ENCODE results near the gene TET1. TPM values are rescaled to one million over a fixed set of nuclear protein-coding genes. Genes with fewer than 3 reads are reported as not detected.
"Not testable (repeated sequence)": the region's sequence is repeated elsewhere in the genome, so short reads cannot be mapped to it uniquely, and the experiment has no call there.

TET1 gene
- total RNA-seq, 1 experiment from 2014 or later = 2.4 TPM

DNA sequence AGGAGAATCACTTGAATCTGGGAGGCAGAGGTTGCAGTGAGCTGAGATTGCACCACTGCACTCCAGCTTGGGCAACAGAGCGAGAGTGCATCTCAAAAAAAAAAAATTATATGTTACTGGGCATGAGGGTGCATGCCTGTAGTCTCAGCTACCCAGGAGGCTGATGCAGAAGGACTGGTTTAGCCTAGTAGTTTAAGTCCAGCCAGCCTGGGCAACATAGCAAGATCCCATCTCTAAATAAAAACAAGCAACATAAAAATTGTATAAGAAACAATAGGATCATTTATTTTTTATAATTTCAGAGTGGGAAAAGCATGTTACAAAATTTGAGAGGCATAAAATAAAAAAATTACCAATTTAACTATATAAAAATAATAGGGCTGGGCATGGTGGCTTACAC, 145.4 kb downstream of the TET1 start:
- H4K20me1 ChIP-seq (ENCODE audit: insufficient read depth) = no peaks in the 10 kb centered on the region
- no peaks in the 10 kb centered on the region for H3K36me3 ChIP-seq (ENCODE audit: low read depth)
- intact Hi-C loops (cut with micrococcal nuclease; ENCODE audit: unreplicated experiment) = no loop called here
- no peak overlapping the region for H3K27ac ChIP-seq
- BruUV-seq (replicated peaks) = no TSS peak
- POLR2A ChIA-PET (ENCODE audit: unreplicated experiment) = no interaction called here
- CTCF ChIA-PET = no interaction called here
- TF ChIP-seq, protein P1, sequence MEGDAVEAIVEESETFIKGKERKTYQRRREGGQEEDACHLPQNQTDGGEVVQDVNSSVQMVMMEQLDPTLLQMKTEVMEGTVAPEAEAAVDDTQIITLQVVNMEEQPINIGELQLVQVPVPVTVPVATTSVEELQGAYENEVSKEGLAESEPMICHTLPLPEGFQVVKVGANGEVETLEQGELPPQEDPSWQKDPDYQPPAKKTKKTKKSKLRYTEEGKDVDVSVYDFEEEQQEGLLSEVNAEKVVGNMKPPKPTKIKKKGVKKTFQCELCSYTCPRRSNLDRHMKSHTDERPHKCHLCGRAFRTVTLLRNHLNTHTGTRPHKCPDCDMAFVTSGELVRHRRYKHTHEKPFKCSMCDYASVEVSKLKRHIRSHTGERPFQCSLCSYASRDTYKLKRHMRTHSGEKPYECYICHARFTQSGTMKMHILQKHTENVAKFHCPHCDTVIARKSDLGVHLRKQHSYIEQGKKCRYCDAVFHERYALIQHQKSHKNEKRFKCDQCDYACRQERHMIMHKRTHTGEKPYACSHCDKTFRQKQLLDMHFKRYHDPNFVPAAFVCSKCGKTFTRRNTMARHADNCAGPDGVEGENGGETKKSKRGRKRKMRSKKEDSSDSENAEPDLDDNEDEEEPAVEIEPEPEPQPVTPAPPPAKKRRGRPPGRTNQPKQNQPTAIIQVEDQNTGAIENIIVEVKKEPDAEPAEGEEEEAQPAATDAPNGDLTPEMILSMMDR (conservative IDR thresholded peaks at IDR 0.05) = no peak
- TF ChIP-seq EZH2 (IDR thresholded peaks at IDR 0.05; ENCODE audit: low read depth) = no peak
- H3K9me2 ChIP-seq (ENCODE audit: insufficient read depth) = no peaks in the 10 kb centered on the region
- H3K79me2 ChIP-seq (ENCODE audit: low read depth) = no peaks in the 10 kb centered on the region
- no peaks in the 10 kb centered on the region; the same call in 1 of the 2 replicates for H3K9me3 ChIP-seq (ENCODE audit: insufficient read depth, low read depth)
- H3K4me3 ChIP-seq = no peak overlapping the region
- no peak overlapping the region for H3K4me2 ChIP-seq
- no peaks in the 10 kb centered on the region for H3K27me3 ChIP-seq (ENCODE audit: insufficient read depth, low read depth)
- H3F3A ChIP-seq (ENCODE audit: insufficient read depth, low read depth) = peaks cover 6% of the 10 kb centered on the region; the same call in 1 of the 2 replicates
- no peaks in the 10 kb centered on the region for H3K4me1 ChIP-seq (replicated peaks; ENCODE audit: insufficient read depth)
- H2AFZ ChIP-seq = no peak overlapping the region
- no peak for DNase-seq

DNA sequence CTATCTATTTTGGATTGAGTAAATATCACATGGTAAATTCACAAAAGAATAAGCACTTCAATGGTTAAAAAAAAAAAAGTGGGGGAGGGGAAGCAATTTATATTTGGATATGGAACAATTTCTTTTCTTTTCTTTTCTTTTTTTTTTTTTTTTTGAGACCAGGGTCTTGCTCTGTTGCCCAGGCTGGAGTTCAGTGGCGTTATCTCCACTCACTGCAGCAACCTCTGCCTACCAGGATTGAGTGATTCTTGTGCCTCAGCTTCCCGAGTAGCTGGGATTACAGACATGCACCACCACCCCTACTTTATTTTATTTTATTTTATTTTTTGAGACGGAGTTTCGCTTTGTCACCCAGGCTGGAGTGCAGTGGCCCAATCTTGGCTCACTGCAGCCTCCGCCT, 148.8 kb downstream of the TET1 start:
- CTCF ChIA-PET = interaction anchor here (0.7 kb wide), 1 partner anchor 31 kb away, joined by 4 read pairs; no protein-coding TSS in a partner anchor
- H3K27me3 ChIP-seq (ENCODE audit: insufficient read depth, low read depth); H3K4me2 ChIP-seq; H3K4me3 ChIP-seq; H2AFZ ChIP-seq; H3K9me3 ChIP-seq (ENCODE audit: insufficient read depth, low read depth); H3K27ac ChIP-seq; H3F3A ChIP-seq (ENCODE audit: insufficient read depth, low read depth); H3K79me2 ChIP-seq (ENCODE audit: low read depth); intact Hi-C loops (cut with micrococcal nuclease; ENCODE audit: unreplicated experiment); H4K20me1 ChIP-seq (ENCODE audit: insufficient read depth); H3K4me1 ChIP-seq (replicated peaks; ENCODE audit: insufficient read depth); BruUV-seq (replicated peaks); H3K9me2 ChIP-seq (ENCODE audit: insufficient read depth); DNase-seq; H3K36me3 ChIP-seq (ENCODE audit: low read depth): not testable (repeated sequence)
- POLR2A ChIA-PET (ENCODE audit: unreplicated experiment) = interaction anchor here (0.5 kb wide), 1 partner anchor 261 kb away, joined by 6 read pairs; no protein-coding TSS in a partner anchor

DNA sequence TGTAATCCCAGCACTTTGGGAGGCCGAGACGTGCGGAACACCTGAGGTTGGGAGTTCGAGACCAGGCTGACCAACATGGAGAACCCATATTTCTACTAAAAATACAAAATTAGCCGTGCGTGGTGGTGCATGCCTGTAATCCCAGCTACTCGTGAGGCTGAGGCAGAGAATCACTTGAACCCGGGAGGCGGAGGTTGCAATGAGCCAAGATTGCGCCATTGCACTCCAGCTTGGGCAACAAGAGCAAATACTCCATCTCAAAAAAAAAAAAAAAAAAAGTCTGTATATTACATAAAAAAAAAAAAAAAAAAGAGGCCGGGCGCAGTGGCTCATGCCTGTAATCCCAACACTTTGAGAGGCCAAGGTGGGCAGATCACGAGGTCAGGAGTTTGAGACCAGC, 152.9 kb downstream of the TET1 start:
- DNase-seq; H3K79me2 ChIP-seq (ENCODE audit: low read depth); H3K27ac ChIP-seq; intact Hi-C loops (cut with micrococcal nuclease; ENCODE audit: unreplicated experiment); H3K4me1 ChIP-seq (replicated peaks; ENCODE audit: insufficient read depth); BruUV-seq (replicated peaks); H3K4me2 ChIP-seq; H3K4me3 ChIP-seq; H2AFZ ChIP-seq; H3F3A ChIP-seq (ENCODE audit: insufficient read depth, low read depth); POLR2A ChIA-PET (ENCODE audit: unreplicated experiment); H3K27me3 ChIP-seq (ENCODE audit: insufficient read depth, low read depth); H3K9me3 ChIP-seq (ENCODE audit: insufficient read depth, low read depth); H4K20me1 ChIP-seq (ENCODE audit: insufficient read depth); H3K9me2 ChIP-seq (ENCODE audit: insufficient read depth); H3K36me3 ChIP-seq (ENCODE audit: low read depth): not testable (repeated sequence)
- CTCF ChIA-PET = interaction anchor here (0.6 kb wide), 1 partner anchor 174 kb away, joined by 3 read pairs; no protein-coding TSS in a partner anchor

DNA sequence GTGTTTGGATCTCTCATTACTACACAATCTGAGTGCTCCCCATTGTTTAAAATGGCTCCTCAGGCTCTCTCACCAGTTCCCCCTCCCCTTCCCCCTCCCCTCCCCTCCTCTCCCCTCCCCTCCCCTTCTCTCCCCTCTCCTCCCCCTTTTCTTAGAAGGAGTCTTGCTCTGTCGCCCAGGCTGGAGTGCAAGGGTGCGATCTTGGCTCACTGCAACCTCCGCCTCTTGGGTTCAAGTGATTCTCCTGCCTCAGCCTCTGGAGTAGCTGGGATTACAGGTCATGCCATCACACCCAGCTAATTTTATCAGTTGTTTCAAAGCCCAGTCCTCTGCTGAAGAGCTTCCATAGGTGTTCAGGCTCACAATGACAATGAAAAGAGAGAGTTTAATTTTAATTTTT, 157.3 kb downstream of the TET1 start:
- peaks cover 19% of the 10 kb centered on the region; the same call in 1 of the 2 replicates for H3F3A ChIP-seq (ENCODE audit: insufficient read depth, low read depth)
- no peak overlapping the region for H3K4me2 ChIP-seq
- H3K9me2 ChIP-seq (ENCODE audit: insufficient read depth) = no peaks in the 10 kb centered on the region
- no peaks in the 10 kb centered on the region for H3K27me3 ChIP-seq (ENCODE audit: insufficient read depth, low read depth)
- H3K36me3 ChIP-seq (ENCODE audit: low read depth) = peaks cover 4% of the 10 kb centered on the region; the same call in 1 of the 2 replicates
- H3K79me2 ChIP-seq (ENCODE audit: low read depth) = peaks cover 14% of the 10 kb centered on the region
- CTCF ChIA-PET = interaction anchor here (0.6 kb wide), 1 partner anchor 13 kb away, joined by 3 read pairs; no protein-coding TSS in a partner anchor
- no peak overlapping the region for H2AFZ ChIP-seq
- no peak for TF ChIP-seq EZH2 (IDR thresholded peaks at IDR 0.05; ENCODE audit: low read depth)
- TF ChIP-seq, protein P1 (conservative IDR thresholded peaks at IDR 0.05) = no peak
- no peak overlapping the region for H3K27ac ChIP-seq
- no peak for DNase-seq
- H4K20me1 ChIP-seq (ENCODE audit: insufficient read depth) = no peaks in the 10 kb centered on the region
- BruUV-seq (replicated peaks) = no TSS peak
- no peak overlapping the region for H3K4me3 ChIP-seq
- POLR2A ChIA-PET (ENCODE audit: unreplicated experiment) = no interaction called here
- H3K9me3 ChIP-seq (ENCODE audit: insufficient read depth, low read depth) = no peaks in the 10 kb centered on the region
- H3K4me1 ChIP-seq (replicated peaks; ENCODE audit: insufficient read depth) = peaks cover 5% of the 10 kb centered on the region
- intact Hi-C loops (cut with micrococcal nuclease; ENCODE audit: unreplicated experiment) = no loop called here

Data from PC-9 (cell line).